ENCODE results near the gene ADAMTSL3. TPM values are rescaled to one million over a fixed set of nuclear protein-coding genes. Genes with fewer than 3 reads are reported as not detected.

The ADAMTSL3 gene
- polyA plus RNA-seq, 1 donor, result 8.0 TPM

Other genes with a start within 250 kb of the ADAMTSL3 start
- gene SH3GL3, start 206.8 kb upstream of the ADAMTSL3 start, polyA plus RNA-seq, result 4.7 TPM